GM23338 (cell line): ENCODE results near the gene SORCS3. TPM values are rescaled to one million over a fixed set of nuclear protein-coding genes. Genes with fewer than 3 reads are reported as not detected.

Experiments
- ATAC-seq: fragments of 200-7000 bp; cut with Tn5 transposase; 3 replicates; pipeline ENCODE4 v1.9.1; 2020
- DNase-seq: peaks from one replicate; pipeline ENCODE4 v3.0.0-alpha.2; 2015; ENCODE audit warnings: low spot score
- H2AFZ ChIP-seq: fragments of 200-600 bp; sonication (generic); 2 replicates; pipeline ENCODE4 v1.8.0; 2016; ENCODE audit warnings: antibody characterized with exemption, mild to moderate bottlenecking, moderate library complexity
- H3F3A ChIP-seq: fragments of 200-600 bp; sonication (generic); replicated peaks from 2 replicates; pipeline ENCODE4 v1.8.0; 2017; ENCODE audit warnings: antibody characterized with exemption, mixed run types, low read depth
- H3K27ac ChIP-seq: fragments of 200-600 bp; sonication (generic); 2 replicates; pipeline ENCODE4 v1.6.1; 2016; ENCODE audit warnings: low read depth
- H3K27me3 ChIP-seq: fragments of 200-600 bp; sonication (generic); 2 replicates; pipeline ENCODE4 v1.8.0; 2016; ENCODE audit warnings: mild to moderate bottlenecking, mixed run types, moderate library complexity; ENCODE audit not compliant: insufficient read depth
- H3K36me3 ChIP-seq: fragments of 200-600 bp; sonication (generic); 2 replicates; pipeline ENCODE4 v1.8.0; 2016; ENCODE audit warnings: mild to moderate bottlenecking; ENCODE audit not compliant: insufficient read depth
- H3K4me1 ChIP-seq: fragments of 200-600 bp; sonication (generic); 2 replicates; pipeline ENCODE4 v1.8.0; 2016; ENCODE audit warnings: mild to moderate bottlenecking, moderate library complexity; ENCODE audit not compliant: insufficient read depth
- H3K4me2 ChIP-seq: fragments of 200-600 bp; sonication (generic); 2 replicates; pipeline ENCODE4 v1.7.1; 2017; ENCODE audit warnings: mixed run types
- H3K4me3 ChIP-seq: fragments of 200-600 bp; sonication (generic); 2 replicates; pipeline ENCODE4 v1.6.1; 2016; ENCODE audit warnings: mixed run types
- H3K79me2 ChIP-seq: fragments of 200-600 bp; sonication (generic); replicated peaks from 2 replicates; pipeline ENCODE4 v1.8.0; 2017; ENCODE audit warnings: mild to moderate bottlenecking; ENCODE audit not compliant: insufficient read depth
- H3K9me2 ChIP-seq: fragments of 200-600 bp; sonication (generic); 2 replicates; pipeline ENCODE4 v1.8.0; 2017; ENCODE audit not compliant: insufficient read depth
- H4K20me1 ChIP-seq: fragments of 200-600 bp; sonication (generic); replicated peaks from 2 replicates; pipeline ENCODE4 v1.8.0; 2017; ENCODE audit warnings: mild to moderate bottlenecking; ENCODE audit not compliant: insufficient read depth
- H3K27ac Mint-ChIP-seq: 2 replicates; pipeline ENCODE4 v1.8.0; 2020; ENCODE audit warnings: inconsistent platforms, mild to moderate bottlenecking, moderate library complexity, mixed read lengths
- H3K27me3 Mint-ChIP-seq: 3 replicates; pipeline ENCODE4 v1.8.0; 2022; ENCODE audit warnings: low read depth, mild to moderate bottlenecking, moderate library complexity, mixed read lengths, inconsistent platforms; ENCODE audit not compliant: insufficient read depth, poor library complexity
- H3K36me3 Mint-ChIP-seq: 3 replicates; pipeline ENCODE4 v1.8.0; 2021; ENCODE audit warnings: low read depth, mild to moderate bottlenecking, inconsistent platforms, moderate library complexity, mixed read lengths
- H3K4me1 Mint-ChIP-seq: 3 replicates; pipeline ENCODE4 v1.8.0; 2020; ENCODE audit warnings: mild to moderate bottlenecking, inconsistent platforms, mixed read lengths
- H3K4me3 Mint-ChIP-seq: 3 replicates; pipeline ENCODE4 v1.8.0; 2021; ENCODE audit warnings: moderate library complexity, mild to moderate bottlenecking, inconsistent platforms, mixed read lengths
- H3K9me3 Mint-ChIP-seq: 3 replicates; pipeline ENCODE4 v1.8.0; 2020; ENCODE audit warnings: moderate library complexity, mild to moderate bottlenecking, inconsistent platforms, mixed read lengths
- EZH2 ChIP-seq: fragments of 200-600 bp; sonication (generic); IDR thresholded peaks from one replicate; pipeline ENCODE4 v1.8.0; 2017; ENCODE audit warnings: antibody characterized with exemption, mild to moderate bottlenecking, low read depth; ENCODE audit not compliant: unreplicated experiment
- EZH2phosphoT487 ChIP-seq: fragments of 200-600 bp; sonication (generic); IDR thresholded peaks from one replicate; pipeline ENCODE4 v1.8.1; 2018; ENCODE audit warnings: antibody characterized with exemption; ENCODE audit not compliant: unreplicated experiment
- JUNB ChIP-seq: IDR thresholded peaks from one replicate; pipeline ENCODE4 v1.6.1; 2016; ENCODE audit warnings: antibody characterized with exemption; ENCODE audit not compliant: unreplicated experiment
- POLR2AphosphoS5 ChIP-seq: IDR thresholded peaks from 2 replicates; pipeline ENCODE4 v1.6.1; 2016; ENCODE audit warnings: antibody characterized with exemption, low read depth
- ZNF331 ChIP-seq: fragments of 250-450 bp; sonication (Bioruptor Pico); IDR thresholded peaks from 2 replicates; pipeline ENCODE4 v1.5.0; 2020; ENCODE audit warnings: low read depth, mild to moderate bottlenecking, moderate library complexity
- polyA plus RNA-seq: library from polyadenylated mRNA; unstranded; fragments of >200 nt; fragmentation: Nextera tagmentation; extraction: Ambion mirVana; gene quantifications from 2 replicates; pipeline ENCODE4 v1.2.1, GENCODE V29; 2016
- total RNA-seq: library from RNA; depleted of rRNA; stranded (reverse); fragments of >200 nt; shearing (Covaris generic); gene quantifications from 2 replicates; pipeline ENCODE4 v1.2.3, GENCODE V29; 2014
- TF ChIP-seq, protein P1 (sequence below): IDR thresholded peaks from one replicate; pipeline ENCODE4 v1.6.1; 2018; ENCODE audit warnings: antibody characterized with exemption; ENCODE audit not compliant: unreplicated experiment

Gene SORCS3
- total and polyA plus RNA-seq, 2 experiments from 2014 or later: 0.37 to 1.4 TPM

DNA sequence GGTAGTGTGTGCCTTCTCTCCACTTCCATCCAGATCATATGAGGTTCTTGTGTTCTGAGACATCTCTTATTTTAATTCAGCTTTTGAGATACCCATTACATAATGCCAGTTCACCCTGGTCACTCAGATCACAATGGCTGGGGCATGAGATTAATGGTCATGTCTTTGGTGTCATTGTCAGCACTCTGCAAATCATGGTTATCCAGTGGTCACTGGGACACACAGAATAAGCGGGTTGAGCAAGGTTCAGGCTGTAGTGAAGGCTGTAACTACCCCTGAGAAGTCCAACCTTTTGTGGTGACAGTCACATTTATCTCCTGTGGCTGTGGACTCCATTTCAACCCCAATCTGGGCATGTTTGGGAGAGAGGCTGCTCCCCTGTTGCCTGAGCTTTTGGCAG lies 35.8 kb downstream of the SORCS3 start (continued):
- TF ChIP-seq, protein P1, sequence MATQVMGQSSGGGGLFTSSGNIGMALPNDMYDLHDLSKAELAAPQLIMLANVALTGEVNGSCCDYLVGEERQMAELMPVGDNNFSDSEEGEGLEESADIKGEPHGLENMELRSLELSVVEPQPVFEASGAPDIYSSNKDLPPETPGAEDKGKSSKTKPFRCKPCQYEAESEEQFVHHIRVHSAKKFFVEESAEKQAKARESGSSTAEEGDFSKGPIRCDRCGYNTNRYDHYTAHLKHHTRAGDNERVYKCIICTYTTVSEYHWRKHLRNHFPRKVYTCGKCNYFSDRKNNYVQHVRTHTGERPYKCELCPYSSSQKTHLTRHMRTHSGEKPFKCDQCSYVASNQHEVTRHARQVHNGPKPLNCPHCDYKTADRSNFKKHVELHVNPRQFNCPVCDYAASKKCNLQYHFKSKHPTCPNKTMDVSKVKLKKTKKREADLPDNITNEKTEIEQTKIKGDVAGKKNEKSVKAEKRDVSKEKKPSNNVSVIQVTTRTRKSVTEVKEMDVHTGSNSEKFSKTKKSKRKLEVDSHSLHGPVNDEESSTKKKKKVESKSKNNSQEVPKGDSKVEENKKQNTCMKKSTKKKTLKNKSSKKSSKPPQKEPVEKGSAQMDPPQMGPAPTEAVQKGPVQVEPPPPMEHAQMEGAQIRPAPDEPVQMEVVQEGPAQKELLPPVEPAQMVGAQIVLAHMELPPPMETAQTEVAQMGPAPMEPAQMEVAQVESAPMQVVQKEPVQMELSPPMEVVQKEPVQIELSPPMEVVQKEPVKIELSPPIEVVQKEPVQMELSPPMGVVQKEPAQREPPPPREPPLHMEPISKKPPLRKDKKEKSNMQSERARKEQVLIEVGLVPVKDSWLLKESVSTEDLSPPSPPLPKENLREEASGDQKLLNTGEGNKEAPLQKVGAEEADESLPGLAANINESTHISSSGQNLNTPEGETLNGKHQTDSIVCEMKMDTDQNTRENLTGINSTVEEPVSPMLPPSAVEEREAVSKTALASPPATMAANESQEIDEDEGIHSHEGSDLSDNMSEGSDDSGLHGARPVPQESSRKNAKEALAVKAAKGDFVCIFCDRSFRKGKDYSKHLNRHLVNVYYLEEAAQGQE: no peak
- TF ChIP-seq JUNB (no peak), ZNF331 (CRISPR knock-in tag) (no peak)

DNA sequence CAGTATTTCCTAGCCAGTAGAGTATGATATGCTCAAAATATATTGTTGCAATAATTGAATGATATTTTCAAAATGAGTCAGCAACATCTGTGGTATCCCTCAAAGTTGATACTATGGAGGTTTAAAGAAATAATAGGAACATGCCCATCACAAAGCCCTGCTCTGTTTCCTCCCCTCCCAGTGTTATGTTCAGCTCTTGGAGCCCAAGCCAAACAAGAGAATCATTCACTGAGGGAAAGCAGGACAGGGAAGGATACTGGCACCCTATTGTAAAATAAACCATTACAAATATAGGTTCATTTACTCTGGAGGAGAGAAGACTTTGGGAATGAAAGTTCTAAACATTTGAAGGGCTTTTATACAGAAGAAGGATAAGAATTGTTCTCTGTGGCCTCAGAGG lies 37.6 kb downstream of the SORCS3 start:
- Mint-ChIP-seq H3K27me3 (peaks cover 4% of the 10 kb centered on the region), H3K9me3 (no peaks in the 10 kb centered on the region), H3K27ac (no peak overlapping the region), H3K36me3 (no peaks in the 10 kb centered on the region), H3K4me1 (peaks cover 3% of the 10 kb centered on the region; the same call in 1 of the 3 replicates), H3K4me3 (no peak overlapping the region)
- Histone ChIP-seq H3K4me2 (no peak overlapping the region), H3K9me2 (no peaks in the 10 kb centered on the region; the same call in 1 of the 2 replicates), H3K27ac (no peak overlapping the region), H3K79me2 (no peaks in the 10 kb centered on the region), H4K20me1 (no peaks in the 10 kb centered on the region), H3K4me3 (no peak overlapping the region), H3K4me1 (0 out of 2 replicates have a peak, but pooled peaks cover 5% of the 10 kb centered on the region), H3F3A (no peaks in the 10 kb centered on the region), H3K36me3 (no peaks in the 10 kb centered on the region), H3K27me3 (peaks cover 5% of the 10 kb centered on the region; the same call in 1 of the 2 replicates), H2AFZ (no peak overlapping the region)
- DNase-seq (no peak), ATAC-seq (no peak)
- TF ChIP-seq POLR2AphosphoS5 (no peak), EZH2phosphoT487 (no peak)

DNA sequence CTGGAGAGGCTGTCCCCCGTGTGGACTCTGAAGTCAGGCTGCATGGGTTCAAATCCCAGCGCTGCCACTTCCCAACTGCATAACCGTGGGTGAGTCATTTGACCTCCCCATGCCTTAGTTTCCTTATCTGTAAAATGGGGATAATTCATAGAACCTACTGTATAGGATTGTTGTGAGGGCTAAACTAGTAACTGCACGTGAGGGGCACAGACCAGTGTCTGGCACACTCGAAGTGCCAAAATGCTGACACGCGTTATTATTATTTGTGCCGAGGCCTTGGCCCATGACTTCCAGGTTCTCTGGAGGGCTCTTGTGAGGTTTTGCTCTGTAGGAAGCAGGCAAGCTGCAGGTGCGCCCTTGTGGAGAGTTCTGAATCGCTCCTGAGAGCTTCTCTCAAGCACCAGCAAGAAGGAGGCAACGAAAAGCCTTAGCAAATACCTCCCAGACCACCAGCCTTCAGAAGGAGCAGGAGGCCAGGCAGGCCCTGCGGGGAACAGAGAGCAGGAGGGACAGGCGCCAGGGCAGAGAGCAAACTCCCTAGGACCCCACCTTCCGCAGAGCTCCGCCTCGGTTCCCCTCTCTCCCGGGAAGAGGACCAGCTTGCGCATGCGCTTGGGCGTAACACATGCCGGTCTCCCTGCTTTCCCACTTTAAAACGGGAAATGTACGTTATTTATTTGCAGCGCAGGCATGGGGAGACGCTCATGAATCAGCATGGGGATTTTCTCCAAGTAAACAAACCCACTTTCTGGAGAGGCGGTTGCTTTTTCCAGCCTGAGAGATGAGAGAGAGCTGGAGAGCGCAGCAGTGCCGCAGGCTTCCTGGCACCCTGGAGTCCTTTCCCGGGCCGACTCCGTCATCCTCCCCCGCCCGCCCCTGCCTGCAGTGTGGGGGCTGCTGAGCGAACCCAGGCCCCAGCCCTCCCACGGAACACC lies 39.6 kb downstream of the SORCS3 start:
- Mint-ChIP-seq H3K27ac (peak overlapping the region; percentile 72; the same call in 1 of the 2 replicates), H3K27me3 (peaks cover 4% of the 10 kb centered on the region), H3K4me3 (peak overlapping the region; percentile 79), H3K36me3 (no peaks in the 10 kb centered on the region), H3K4me1 (peaks cover 3% of the 10 kb centered on the region; the same call in 1 of the 3 replicates), H3K9me3 (no peaks in the 10 kb centered on the region)
- Histone ChIP-seq H4K20me1 (no peaks in the 10 kb centered on the region), H3K36me3 (no peaks in the 10 kb centered on the region), H2AFZ (peak overlapping the region; percentile 99), H3K4me3 (peak overlapping the region; percentile 60), H3F3A (no peaks in the 10 kb centered on the region), H3K4me1 (0 out of 2 replicates have a peak, but pooled peaks cover 5% of the 10 kb centered on the region), H3K4me2 (peak overlapping the region; percentile 91), H3K79me2 (no peaks in the 10 kb centered on the region), H3K27ac (no peak overlapping the region), H3K27me3 (peaks cover 5% of the 10 kb centered on the region; the same call in 1 of the 2 replicates), H3K9me2 (peaks cover 2% of the 10 kb centered on the region; the same call in 1 of the 2 replicates)
- no peak for TF ChIP-seq EZH2
- peak; percentile 53 for TF ChIP-seq POLR2AphosphoS5
- DNase-seq (peak; percentile 70), ATAC-seq (peak; percentile 95)
